K562 (cell line): ENCODE data around the gene DDX51.

ENCODE experiments used
- HNRNPK ChIP-seq: fragments of 200-400 bp; formaldehyde crosslinking; IDR thresholded peaks from one replicate; pipeline ENCODE4 v1.6.1; 2018; ENCODE audit warnings: mild to moderate bottlenecking, low read depth, low read length; ENCODE audit not compliant: poor library complexity, severe bottlenecking
- MTA2 ChIP-seq: fragments of 450-650 bp; IDR thresholded peaks from 2 replicates; pipeline ENCODE4 v1.6.1; 2016; ENCODE audit warnings: low read depth
- MTA3 ChIP-seq: fragments of 450-650 bp; formaldehyde crosslinking; IDR thresholded peaks from 2 replicates; pipeline ENCODE4 v1.6.1; 2017; ENCODE audit warnings: mild to moderate bottlenecking, borderline replicate concordance
- POLR2A ChIP-seq: fragments of 450-650 bp; conservative IDR thresholded peaks from 2 replicates; pipeline ENCODE4 v1.6.1; 2016
- POU5F1 ChIP-seq: fragments of 150-350 bp; IDR thresholded peaks from 2 replicates; pipeline ENCODE4 v1.6.1; 2014; ENCODE audit warnings: borderline replicate concordance, low read length, low read depth, mild to moderate bottlenecking; ENCODE audit not compliant: partially characterized antibody
- SIRT6 ChIP-seq: IDR thresholded peaks from one replicate; pipeline ENCODE4 v1.6.1; 2012; ENCODE audit warnings: low read depth, mild to moderate bottlenecking, control low read depth, inconsistent platforms, low read length, moderate library complexity
- SREBF2 ChIP-seq: sonication (generic); formaldehyde crosslinking; IDR thresholded peaks from 2 replicates; pipeline ENCODE4 v1.4.0; 2020; ENCODE audit warnings: mild to moderate bottlenecking, missing genetic modification reagents
- THRAP3 ChIP-seq: fragments of 450-650 bp; IDR thresholded peaks from 2 replicates; pipeline ENCODE4 v1.6.1; 2016; ENCODE audit warnings: mild to moderate bottlenecking, inconsistent platforms, borderline replicate concordance
- ZFP36 ChIP-seq: fragments of 150-350 bp; IDR thresholded peaks from 2 replicates; pipeline ENCODE4 v1.6.1; 2018; ENCODE audit warnings: low read length, low read depth; ENCODE audit not compliant: partially characterized antibody
- TF ChIP-seq, protein P1 (sequence below), 3 experiments: IDR thresholded peaks in 2 of 3; conservative IDR thresholded peaks in 1 of 3; 2 replicates each; pipeline ENCODE4 v1.5.1; 2011 to 2012; ENCODE audit warnings: low read length in 3 of 3, mild to moderate bottlenecking in 3 of 3, control low read depth in 2 of 3, improper control_type of control experiment in 1 of 3, inconsistent platforms in 1 of 3, low read depth in 1 of 3, mixed read lengths in 1 of 3, moderate library complexity in 1 of 3; ENCODE audit not compliant: insufficient read depth in 2 of 3
- TF ChIP-seq, protein P2 (sequence below), 2 experiments: fragments of 150-350 bp in 1 of 2; IDR thresholded peaks; 2 replicates each; pipeline ENCODE4 v1.6.1; 2012 to 2016; ENCODE audit warnings: low read depth in 2 of 2, low read length in 2 of 2, mild to moderate bottlenecking in 1 of 2, moderate library complexity in 1 of 2
- TF ChIP-seq, protein P3 (sequence below): sonication (generic); formaldehyde crosslinking; IDR thresholded peaks from 2 replicates; pipeline ENCODE4 v1.8.0; 2022; ENCODE audit warnings: mild to moderate bottlenecking, missing genetic modification reagents
- TF ChIP-seq, protein P4 (sequence below): fragments of 450-650 bp; IDR thresholded peaks from 2 replicates; pipeline ENCODE4 v1.6.1; 2016; ENCODE audit warnings: borderline replicate concordance
- TF ChIP-seq, protein P5 (sequence below): fragments of 450-650 bp; IDR thresholded peaks from 2 replicates; pipeline ENCODE4 v1.6.1; 2018; ENCODE audit not compliant: partially characterized antibody

DNA sequence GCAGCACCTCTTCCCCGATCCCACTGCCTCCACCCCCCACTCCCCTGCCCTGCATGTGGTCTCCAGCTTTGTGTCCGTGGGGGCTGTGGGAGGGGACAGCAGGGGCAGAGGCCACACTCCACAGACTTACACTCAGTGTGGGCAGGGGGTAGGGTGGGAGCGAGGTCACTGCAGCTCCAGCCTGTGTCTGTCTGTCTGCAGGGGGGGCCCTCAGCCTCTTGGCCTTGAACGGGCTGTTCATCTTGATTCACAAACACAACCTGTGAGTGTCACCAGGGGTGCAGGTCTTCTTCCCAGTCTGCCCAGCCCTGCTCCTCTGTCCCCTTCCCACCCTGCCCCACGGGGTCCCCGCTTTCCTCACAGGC, 6.6 kb upstream of the DDX51 start:
- TF ChIP-seq, protein P1, sequence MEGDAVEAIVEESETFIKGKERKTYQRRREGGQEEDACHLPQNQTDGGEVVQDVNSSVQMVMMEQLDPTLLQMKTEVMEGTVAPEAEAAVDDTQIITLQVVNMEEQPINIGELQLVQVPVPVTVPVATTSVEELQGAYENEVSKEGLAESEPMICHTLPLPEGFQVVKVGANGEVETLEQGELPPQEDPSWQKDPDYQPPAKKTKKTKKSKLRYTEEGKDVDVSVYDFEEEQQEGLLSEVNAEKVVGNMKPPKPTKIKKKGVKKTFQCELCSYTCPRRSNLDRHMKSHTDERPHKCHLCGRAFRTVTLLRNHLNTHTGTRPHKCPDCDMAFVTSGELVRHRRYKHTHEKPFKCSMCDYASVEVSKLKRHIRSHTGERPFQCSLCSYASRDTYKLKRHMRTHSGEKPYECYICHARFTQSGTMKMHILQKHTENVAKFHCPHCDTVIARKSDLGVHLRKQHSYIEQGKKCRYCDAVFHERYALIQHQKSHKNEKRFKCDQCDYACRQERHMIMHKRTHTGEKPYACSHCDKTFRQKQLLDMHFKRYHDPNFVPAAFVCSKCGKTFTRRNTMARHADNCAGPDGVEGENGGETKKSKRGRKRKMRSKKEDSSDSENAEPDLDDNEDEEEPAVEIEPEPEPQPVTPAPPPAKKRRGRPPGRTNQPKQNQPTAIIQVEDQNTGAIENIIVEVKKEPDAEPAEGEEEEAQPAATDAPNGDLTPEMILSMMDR (IDR thresholded peaks at IDR 0.05 in 2 of 3, conservative IDR thresholded peaks at IDR 0.05 in 1 of 3; ENCODE audit: insufficient read depth in 2 of 3, low read depth in 1 of 3, low read length in 3 of 3), result no peak
- no peak for TF ChIP-seq THRAP3
- TF ChIP-seq, protein P2, sequence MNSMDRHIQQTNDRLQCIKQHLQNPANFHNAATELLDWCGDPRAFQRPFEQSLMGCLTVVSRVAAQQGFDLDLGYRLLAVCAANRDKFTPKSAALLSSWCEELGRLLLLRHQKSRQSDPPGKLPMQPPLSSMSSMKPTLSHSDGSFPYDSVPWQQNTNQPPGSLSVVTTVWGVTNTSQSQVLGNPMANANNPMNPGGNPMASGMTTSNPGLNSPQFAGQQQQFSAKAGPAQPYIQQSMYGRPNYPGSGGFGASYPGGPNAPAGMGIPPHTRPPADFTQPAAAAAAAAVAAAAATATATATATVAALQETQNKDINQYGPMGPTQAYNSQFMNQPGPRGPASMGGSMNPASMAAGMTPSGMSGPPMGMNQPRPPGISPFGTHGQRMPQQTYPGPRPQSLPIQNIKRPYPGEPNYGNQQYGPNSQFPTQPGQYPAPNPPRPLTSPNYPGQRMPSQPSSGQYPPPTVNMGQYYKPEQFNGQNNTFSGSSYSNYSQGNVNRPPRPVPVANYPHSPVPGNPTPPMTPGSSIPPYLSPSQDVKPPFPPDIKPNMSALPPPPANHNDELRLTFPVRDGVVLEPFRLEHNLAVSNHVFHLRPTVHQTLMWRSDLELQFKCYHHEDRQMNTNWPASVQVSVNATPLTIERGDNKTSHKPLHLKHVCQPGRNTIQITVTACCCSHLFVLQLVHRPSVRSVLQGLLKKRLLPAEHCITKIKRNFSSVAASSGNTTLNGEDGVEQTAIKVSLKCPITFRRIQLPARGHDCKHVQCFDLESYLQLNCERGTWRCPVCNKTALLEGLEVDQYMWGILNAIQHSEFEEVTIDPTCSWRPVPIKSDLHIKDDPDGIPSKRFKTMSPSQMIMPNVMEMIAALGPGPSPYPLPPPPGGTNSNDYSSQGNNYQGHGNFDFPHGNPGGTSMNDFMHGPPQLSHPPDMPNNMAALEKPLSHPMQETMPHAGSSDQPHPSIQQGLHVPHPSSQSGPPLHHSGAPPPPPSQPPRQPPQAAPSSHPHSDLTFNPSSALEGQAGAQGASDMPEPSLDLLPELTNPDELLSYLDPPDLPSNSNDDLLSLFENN (IDR thresholded peaks at IDR 0.05; ENCODE audit: low read depth in 2 of 2, low read length in 2 of 2), result no peak
- TF ChIP-seq MTA2, result no peak
- no peak for TF ChIP-seq POU5F1
- TF ChIP-seq SIRT6, result no peak
- no peak for TF ChIP-seq HNRNPK
- TF ChIP-seq, protein P3, sequence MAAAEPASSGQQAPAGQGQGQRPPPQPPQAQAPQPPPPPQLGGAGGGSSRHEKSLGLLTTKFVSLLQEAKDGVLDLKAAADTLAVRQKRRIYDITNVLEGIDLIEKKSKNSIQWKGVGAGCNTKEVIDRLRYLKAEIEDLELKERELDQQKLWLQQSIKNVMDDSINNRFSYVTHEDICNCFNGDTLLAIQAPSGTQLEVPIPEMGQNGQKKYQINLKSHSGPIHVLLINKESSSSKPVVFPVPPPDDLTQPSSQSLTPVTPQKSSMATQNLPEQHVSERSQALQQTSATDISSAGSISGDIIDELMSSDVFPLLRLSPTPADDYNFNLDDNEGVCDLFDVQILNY (CRISPR knock-in tag), result no peak
- TF ChIP-seq ZFP36, result no peak
- no peak for TF ChIP-seq POLR2A
- no peak for TF ChIP-seq MTA3
- TF ChIP-seq SREBF2 (CRISPR knock-in tag), result no peak
- TF ChIP-seq, protein P4, sequence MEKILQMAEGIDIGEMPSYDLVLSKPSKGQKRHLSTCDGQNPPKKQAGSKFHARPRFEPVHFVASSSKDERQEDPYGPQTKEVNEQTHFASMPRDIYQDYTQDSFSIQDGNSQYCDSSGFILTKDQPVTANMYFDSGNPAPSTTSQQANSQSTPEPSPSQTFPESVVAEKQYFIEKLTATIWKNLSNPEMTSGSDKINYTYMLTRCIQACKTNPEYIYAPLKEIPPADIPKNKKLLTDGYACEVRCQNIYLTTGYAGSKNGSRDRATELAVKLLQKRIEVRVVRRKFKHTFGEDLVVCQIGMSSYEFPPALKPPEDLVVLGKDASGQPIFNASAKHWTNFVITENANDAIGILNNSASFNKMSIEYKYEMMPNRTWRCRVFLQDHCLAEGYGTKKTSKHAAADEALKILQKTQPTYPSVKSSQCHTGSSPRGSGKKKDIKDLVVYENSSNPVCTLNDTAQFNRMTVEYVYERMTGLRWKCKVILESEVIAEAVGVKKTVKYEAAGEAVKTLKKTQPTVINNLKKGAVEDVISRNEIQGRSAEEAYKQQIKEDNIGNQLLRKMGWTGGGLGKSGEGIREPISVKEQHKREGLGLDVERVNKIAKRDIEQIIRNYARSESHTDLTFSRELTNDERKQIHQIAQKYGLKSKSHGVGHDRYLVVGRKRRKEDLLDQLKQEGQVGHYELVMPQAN, result no peak
- TF ChIP-seq, protein P5, sequence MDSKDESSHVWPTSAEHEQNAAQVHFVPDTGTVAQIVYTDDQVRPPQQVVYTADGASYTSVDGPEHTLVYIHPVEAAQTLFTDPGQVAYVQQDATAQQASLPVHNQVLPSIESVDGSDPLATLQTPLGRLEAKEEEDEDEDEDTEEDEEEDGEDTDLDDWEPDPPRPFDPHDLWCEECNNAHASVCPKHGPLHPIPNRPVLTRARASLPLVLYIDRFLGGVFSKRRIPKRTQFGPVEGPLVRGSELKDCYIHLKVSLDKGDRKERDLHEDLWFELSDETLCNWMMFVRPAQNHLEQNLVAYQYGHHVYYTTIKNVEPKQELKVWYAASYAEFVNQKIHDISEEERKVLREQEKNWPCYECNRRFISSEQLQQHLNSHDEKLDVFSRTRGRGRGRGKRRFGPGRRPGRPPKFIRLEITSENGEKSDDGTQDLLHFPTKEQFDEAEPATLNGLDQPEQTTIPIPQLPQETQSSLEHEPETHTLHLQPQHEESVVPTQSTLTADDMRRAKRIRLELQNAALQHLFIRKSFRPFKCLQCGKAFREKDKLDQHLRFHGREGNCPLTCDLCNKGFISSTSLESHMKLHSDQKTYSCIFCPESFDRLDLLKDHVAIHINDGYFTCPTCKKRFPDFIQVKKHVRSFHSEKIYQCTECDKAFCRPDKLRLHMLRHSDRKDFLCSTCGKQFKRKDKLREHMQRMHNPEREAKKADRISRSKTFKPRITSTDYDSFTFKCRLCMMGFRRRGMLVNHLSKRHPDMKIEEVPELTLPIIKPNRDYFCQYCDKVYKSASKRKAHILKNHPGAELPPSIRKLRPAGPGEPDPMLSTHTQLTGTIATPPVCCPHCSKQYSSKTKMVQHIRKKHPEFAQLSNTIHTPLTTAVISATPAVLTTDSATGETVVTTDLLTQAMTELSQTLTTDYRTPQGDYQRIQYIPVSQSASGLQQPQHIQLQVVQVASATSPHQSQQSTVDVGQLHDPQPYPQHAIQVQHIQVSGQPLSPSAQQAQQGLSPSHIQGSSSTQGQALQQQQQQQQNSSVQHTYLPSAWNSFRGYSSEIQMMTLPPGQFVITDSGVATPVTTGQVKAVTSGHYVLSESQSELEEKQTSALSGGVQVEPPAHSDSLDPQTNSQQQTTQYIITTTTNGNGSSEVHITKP, result no peak
